Esophagus muscularis mucosa (tissue), 3 donors: Measurements from ENCODE around the gene ARMC2.

Source experiments
- EP300 ChIP-seq: sonication (generic); formaldehyde crosslinking; IDR thresholded peaks from one replicate; pipeline ENCODE4 v1.6.1; 2017; ENCODE audit warnings: antibody characterized with exemption
- TF ChIP-seq, protein P1 (sequence below), 3 experiments: fragments of 200-600 bp in 2 of 3; fragments of 450-650 bp in 1 of 3; sonication (generic) in 2 of 3; IDR thresholded peaks; one replicate each; pipeline ENCODE4 v1.5.1; 2017 to 2019; ENCODE audit warnings: antibody characterized with exemption in 3 of 3, mild to moderate bottlenecking in 2 of 3, moderate library complexity in 1 of 3

DNA sequence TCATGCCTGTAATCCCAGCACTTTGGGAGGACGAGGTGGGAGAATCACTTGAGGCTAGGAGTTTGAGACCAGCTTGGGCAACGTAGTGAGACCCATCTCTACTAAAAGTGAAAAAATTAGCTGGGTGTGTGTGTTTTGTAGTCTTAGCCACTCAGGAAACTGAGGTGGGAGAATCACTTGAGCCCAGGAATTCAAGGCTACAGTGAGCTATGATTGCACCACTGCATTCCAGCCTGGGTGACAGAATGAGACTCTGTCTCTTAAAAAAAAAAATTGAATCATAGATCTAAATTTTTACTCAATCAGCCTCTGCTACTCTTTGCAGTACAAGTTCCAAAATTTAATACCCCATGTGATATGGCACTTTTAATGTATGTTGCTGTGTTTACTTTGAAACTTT lies 121.6 kb downstream of the ARMC2 start:
- TF ChIP-seq, protein P1, sequence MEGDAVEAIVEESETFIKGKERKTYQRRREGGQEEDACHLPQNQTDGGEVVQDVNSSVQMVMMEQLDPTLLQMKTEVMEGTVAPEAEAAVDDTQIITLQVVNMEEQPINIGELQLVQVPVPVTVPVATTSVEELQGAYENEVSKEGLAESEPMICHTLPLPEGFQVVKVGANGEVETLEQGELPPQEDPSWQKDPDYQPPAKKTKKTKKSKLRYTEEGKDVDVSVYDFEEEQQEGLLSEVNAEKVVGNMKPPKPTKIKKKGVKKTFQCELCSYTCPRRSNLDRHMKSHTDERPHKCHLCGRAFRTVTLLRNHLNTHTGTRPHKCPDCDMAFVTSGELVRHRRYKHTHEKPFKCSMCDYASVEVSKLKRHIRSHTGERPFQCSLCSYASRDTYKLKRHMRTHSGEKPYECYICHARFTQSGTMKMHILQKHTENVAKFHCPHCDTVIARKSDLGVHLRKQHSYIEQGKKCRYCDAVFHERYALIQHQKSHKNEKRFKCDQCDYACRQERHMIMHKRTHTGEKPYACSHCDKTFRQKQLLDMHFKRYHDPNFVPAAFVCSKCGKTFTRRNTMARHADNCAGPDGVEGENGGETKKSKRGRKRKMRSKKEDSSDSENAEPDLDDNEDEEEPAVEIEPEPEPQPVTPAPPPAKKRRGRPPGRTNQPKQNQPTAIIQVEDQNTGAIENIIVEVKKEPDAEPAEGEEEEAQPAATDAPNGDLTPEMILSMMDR (IDR thresholded peaks at IDR 0.05) = no peak
- no peak for TF ChIP-seq EP300
